ENCODE results near the gene MTMR12. TPM values are rescaled to one million over a fixed set of nuclear protein-coding genes. Genes with fewer than 3 reads are reported as not detected.

Gene MTMR12
- total RNA-seq, 4 donors from 2014 or later, result 35.8 to 40.0 (median 38.1) TPM

DNA sequence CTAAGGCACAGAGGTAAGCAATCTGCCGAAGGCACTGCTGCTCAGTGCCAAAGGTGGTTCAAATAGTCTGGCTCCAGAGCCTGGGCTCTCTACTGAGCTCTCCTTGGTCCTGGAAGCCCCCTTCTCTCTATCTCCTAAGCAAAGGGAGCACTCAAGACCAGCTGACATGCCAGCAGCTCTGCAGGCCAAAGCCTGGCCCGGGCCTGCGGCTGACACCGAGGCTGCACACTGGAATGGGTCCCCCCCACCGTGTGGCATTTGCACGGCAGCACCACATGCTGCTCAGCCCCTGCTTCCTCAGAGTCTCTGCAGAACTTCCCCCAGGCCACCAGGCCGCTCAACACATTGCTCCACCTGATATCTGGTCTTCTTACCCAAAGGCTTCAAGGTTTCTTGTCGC is 80.8 kb downstream of the MTMR12 start:
- Histone ChIP-seq H3K9me3 (no peaks in the 10 kb centered on the region), H3K4me3 (no peak overlapping the region), H3K36me3 (peaks cover 0 to 41% (median 6%) of the 10 kb centered on the region in 3 donors), H3K27ac (peak overlapping the region; percentile 48 to 90 (median 74)), H3K4me1 (peaks cover 0 to 50% (median 33%) of the 10 kb centered on the region in 4 donors), H3K27me3 (no peaks in the 10 kb centered on the region)
- TF ChIP-seq POLR2A (IDR thresholded peaks at IDR 0.05) (no peak), CTCF (IDR thresholded peaks at IDR 0.05) (no peak), EP300 (IDR thresholded peaks at IDR 0.05) (no peak)
- WGBS, 2 donors, result 43 to 55% methylated on average over 8 of the region's 8 CpGs
- DNase-seq (ENCODE audit: low spot score in 2 of 2), result no peak

- no peaks in the 10 kb centered on the region for H3K27me3 ChIP-seq
- H3K27ac ChIP-seq, result peak overlapping the region in 2 of 4 donors; percentile 88 to 90
- H3K4me1 ChIP-seq, result peaks cover 0 to 50% (median 33%) of the 10 kb centered on the region in 4 donors
- no peak for DNase-seq (ENCODE audit: low spot score in 2 of 2)
- H3K9me3 ChIP-seq, result no peaks in the 10 kb centered on the region
- H3K4me3 ChIP-seq, result no peak overlapping the region
- TF ChIP-seq POLR2A (IDR thresholded peaks at IDR 0.05) (no peak), CTCF (IDR thresholded peaks at IDR 0.05) (no peak), EP300 (IDR thresholded peaks at IDR 0.05) (no peak)
- H3K36me3 ChIP-seq, result peaks cover 0 to 34% (median 6%) of the 10 kb centered on the region in 3 donors
- 62 to 66% methylated on average over 6 of the region's 6 CpGs for WGBS, 2 donors
Observed at GRCh38 chr5:32231241-32231640, 81.5 kb downstream of the MTMR12 start.

DNA sequence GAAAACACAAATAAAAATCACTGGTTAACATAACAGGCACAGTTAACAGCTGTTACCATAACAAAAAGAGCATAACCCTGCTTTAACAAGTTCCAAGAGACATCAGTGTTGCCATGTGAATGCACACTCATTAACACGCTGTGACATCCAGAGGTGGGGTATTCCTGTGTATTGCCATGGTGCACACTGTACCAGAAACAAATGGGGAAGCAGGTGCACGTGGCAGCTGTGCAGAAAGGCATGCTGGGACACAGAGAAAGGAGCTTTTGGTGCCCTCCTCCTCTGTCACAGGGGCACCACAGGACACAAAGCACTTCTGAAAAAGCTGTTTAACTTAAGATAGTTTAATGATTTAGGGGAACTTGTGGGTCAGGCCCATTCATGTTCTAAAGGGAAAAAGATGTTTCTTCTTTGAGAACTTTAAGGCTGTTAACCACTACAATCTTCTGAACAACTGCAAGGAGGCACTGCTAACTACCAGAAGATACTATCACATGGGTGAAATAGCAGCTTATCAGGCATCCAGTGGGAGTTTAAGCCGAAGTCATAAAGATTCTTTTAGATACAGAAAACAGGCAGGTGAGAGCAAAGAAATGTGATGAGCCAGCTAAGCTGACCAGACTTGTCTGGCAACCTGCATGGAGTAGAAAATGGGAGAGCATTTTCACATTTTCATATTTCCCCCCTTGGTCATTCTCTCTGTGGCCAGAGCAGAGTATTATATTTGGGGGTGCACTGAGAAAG is 82.2 kb downstream of the MTMR12 start:
- DNase-seq (ENCODE audit: low spot score in 2 of 2), result no peak
- no peaks in the 10 kb centered on the region for H3K27me3 ChIP-seq
- peaks cover 0 to 29% (median 6%) of the 10 kb centered on the region in 3 donors for H3K36me3 ChIP-seq
- no peak overlapping the region for H3K4me3 ChIP-seq
- peaks cover 0 to 56% (median 35%) of the 10 kb centered on the region in 4 donors for H3K4me1 ChIP-seq
- H3K9me3 ChIP-seq, result no peaks in the 10 kb centered on the region
- 70 to 79% methylated on average over 3 of the region's 3 CpGs for WGBS, 2 donors
- peak overlapping the region in 2 of 4 donors; percentile 88 to 90 for H3K27ac ChIP-seq
- no peak for TF ChIP-seq EP300 (IDR thresholded peaks at IDR 0.05)
- TF ChIP-seq CTCF (IDR thresholded peaks at IDR 0.05), result no peak
- TF ChIP-seq POLR2A (IDR thresholded peaks at IDR 0.05), result no peak

- peaks cover 0 to 27% (median 6%) of the 10 kb centered on the region in 3 donors for H3K36me3 ChIP-seq
- 92% methylated on average over 14 of the region's 14 CpGs for WGBS, 2 donors
- H3K4me3 ChIP-seq, result no peak overlapping the region
- no peak overlapping the region for H3K27ac ChIP-seq
- no peak for DNase-seq (ENCODE audit: low spot score in 2 of 2)
- no peak for TF ChIP-seq CTCF (IDR thresholded peaks at IDR 0.05)
- no peak for TF ChIP-seq EP300 (IDR thresholded peaks at IDR 0.05)
- TF ChIP-seq POLR2A (IDR thresholded peaks at IDR 0.05), result no peak
- peaks cover 0 to 59% (median 37%) of the 10 kb centered on the region in 4 donors for H3K4me1 ChIP-seq
- H3K9me3 ChIP-seq, result no peaks in the 10 kb centered on the region
- H3K27me3 ChIP-seq, result no peaks in the 10 kb centered on the region
Observed at GRCh38 chr5:32229586-32229985, 83.2 kb downstream of the MTMR12 start.

- Histone ChIP-seq H3K27ac (no peak overlapping the region), H3K36me3 (peaks cover 0 to 27% (median 6%) of the 10 kb centered on the region in 3 donors), H3K4me3 (no peak overlapping the region), H3K27me3 (no peaks in the 10 kb centered on the region), H3K4me1 (peaks cover 0 to 59% (median 33%) of the 10 kb centered on the region in 4 donors), H3K9me3 (no peaks in the 10 kb centered on the region)
- no peak for DNase-seq (ENCODE audit: low spot score in 2 of 2)
- 92 to 96% methylated on average over 12 of the region's 12 CpGs for WGBS, 2 donors
- TF ChIP-seq CTCF (IDR thresholded peaks at IDR 0.05) (no peak), POLR2A (IDR thresholded peaks at IDR 0.05) (no peak), EP300 (IDR thresholded peaks at IDR 0.05) (no peak)
Observed at GRCh38 chr5:32228816-32229215, 83.9 kb downstream of the MTMR12 start.
